A549 (cell line): ENCODE results near the gene KLF3.

ENCODE experiments used
- CEBPB ChIP-seq, 2 experiments: fragments of >200 bp in 1 of 2; sonication (Bioruptor Twin) in 1 of 2; formaldehyde crosslinking in 1 of 2; IDR thresholded peaks; 2 replicates each; pipeline ENCODE4 v1.6.1; 2012 to 2016
- CHD4 ChIP-seq: fragments of 200-600 bp; sonication (generic); IDR thresholded peaks from 2 replicates; pipeline ENCODE4 v1.6.1; 2016; ENCODE audit warnings: antibody characterized with exemption, mild to moderate bottlenecking, borderline replicate concordance
- CTCF ChIP-seq: fragments of >200 bp; sonication (Bioruptor Twin); formaldehyde crosslinking; IDR thresholded peaks from 3 replicates; pipeline ENCODE4 v1.5.1; 2016
- FOXS1 ChIP-seq: fragments of 250-450 bp; sonication (Bioruptor Pico); IDR thresholded peaks from 2 replicates; pipeline ENCODE4 v1.5.0; 2020; ENCODE audit warnings: mild to moderate bottlenecking, moderate library complexity
- MAX ChIP-seq: IDR thresholded peaks from 2 replicates; pipeline ENCODE4 v1.6.1; 2012
- USF2 ChIP-seq: fragments of 450-650 bp; IDR thresholded peaks from 2 replicates; pipeline ENCODE4 v1.6.1; 2014; ENCODE audit warnings: antibody characterized with exemption
- ZC3H11A ChIP-seq: fragments of 450-650 bp; IDR thresholded peaks from 2 replicates; pipeline ENCODE4 v1.6.1; 2014; ENCODE audit warnings: antibody characterized with exemption, mild to moderate bottlenecking

- TF ChIP-seq MAX (no peak), CTCF (no peak), ZC3H11A (no peak), FOXS1 (CRISPR knock-in tag) (no peak), CEBPB (IDR thresholded peaks at IDR 0.05) (no peak), USF2 (no peak), CHD4 (no peak)
These were observed 13.9 kb upstream of the KLF3 start for GRCh38 chr4:38650133-38650532.
